Brain pericyte (primary cell): ENCODE measurements around the gene POU3F3.

ENCODE experiments used
- DNase-seq: peaks from one replicate; pipeline ENCODE4 v3.0.0-alpha.2; 2012; ENCODE audit warnings: low read depth, low spot score

The POU3F3 gene

GRCh38 chr2:104860451-104860790 lies 6.5 kb downstream of the POU3F3 start:
- DNase-seq, result no peak

- no peak for DNase-seq
These were observed 7.6 kb downstream of the POU3F3 start for GRCh38 chr2:104861351-104862057.

GRCh38 chr2:104862058-104862941 lies 8.4 kb downstream of the POU3F3 start:
- DNase-seq, result no peak

- no peak for DNase-seq
These were observed 9.2 kb downstream of the POU3F3 start for GRCh38 chr2:104863146-104863467.

GRCh38 chr2:104863468-104864279 lies 9.8 kb downstream of the POU3F3 start:
- no peak for DNase-seq

- DNase-seq, result no peak
These were observed 10.6 kb downstream of the POU3F3 start for GRCh38 chr2:104864280-104865095.

GRCh38 chr2:104865096-104865470 lies 11.2 kb downstream of the POU3F3 start:
- no peak for DNase-seq

- no peak for DNase-seq
These were observed 12.4 kb downstream of the POU3F3 start for GRCh38 chr2:104866122-104866864.

- no peak for DNase-seq
These were observed 13.2 kb downstream of the POU3F3 start for GRCh38 chr2:104866883-104867812.

- no peak for DNase-seq
These were observed 14.0 kb downstream of the POU3F3 start for GRCh38 chr2:104867813-104868504.

- DNase-seq, result no peak
These were observed 14.6 kb downstream of the POU3F3 start for GRCh38 chr2:104868505-104868866.

- no peak for DNase-seq
These were observed 16.4 kb downstream of the POU3F3 start for GRCh38 chr2:104870100-104870975.

- DNase-seq, result no peak
These were observed 17.7 kb downstream of the POU3F3 start for GRCh38 chr2:104871649-104871971.

GRCh38 chr2:104871972-104872865 lies 18.3 kb downstream of the POU3F3 start:
- no peak for DNase-seq

- no peak for DNase-seq
These were observed 19.2 kb downstream of the POU3F3 start for GRCh38 chr2:104872866-104873688.

- no peak for DNase-seq
These were observed 19.8 kb downstream of the POU3F3 start for GRCh38 chr2:104873689-104874054.
